Neural cell (in vitro differentiated cells): ENCODE measurements around the gene SLC41A3. TPM values are rescaled to one million over a fixed set of nuclear protein-coding genes. Genes with fewer than 3 reads are reported as not detected.

ENCODE experiments used
- H2AFZ ChIP-seq: fragments of 200-600, 300-800 bp; sonication (generic), shearing (Covaris generic); 2 replicates; pipeline ENCODE4 v1.6.0; 2014; ENCODE audit warnings: low read depth, mild to moderate bottlenecking, antibody characterized with exemption, low read length, moderate library complexity
- H3F3A ChIP-seq: fragments of 200-600 bp; shearing (Covaris generic); 2 replicates; pipeline ENCODE4 v1.6.1; 2016; ENCODE audit warnings: mild to moderate bottlenecking, moderate library complexity, mixed read lengths, antibody characterized with exemption, low read length; ENCODE audit not compliant: insufficient read depth, poor library complexity, severe bottlenecking
- H3K27ac ChIP-seq: fragments of 200-600, 300-800 bp; sonication (generic), shearing (Covaris generic); 2 replicates; pipeline ENCODE4 v1.5.1; 2014; ENCODE audit warnings: mild to moderate bottlenecking, low read length, moderate library complexity
- H3K27me3 ChIP-seq: fragments of 300-800, 200-600 bp; sonication (generic), shearing (Covaris generic); 2 replicates; pipeline ENCODE4 v1.6.0; 2014; ENCODE audit warnings: mild to moderate bottlenecking, low read depth, low read length, moderate library complexity; ENCODE audit not compliant: insufficient read depth
- H3K36me3 ChIP-seq: fragments of 300-800, 200-600 bp; sonication (generic), shearing (Covaris generic); 2 replicates; pipeline ENCODE4 v1.5.1; 2014; ENCODE audit warnings: mild to moderate bottlenecking, antibody characterized with exemption, low read length, moderate library complexity; ENCODE audit not compliant: insufficient read depth
- H3K4me2 ChIP-seq: fragments of 300-800, 200-600 bp; sonication (generic), shearing (Covaris generic); 2 replicates; pipeline ENCODE4 v1.6.0; 2014; ENCODE audit warnings: mild to moderate bottlenecking, low read length
- H3K4me3 ChIP-seq: fragments of 300-800, 200-600 bp; sonication (generic), shearing (Covaris generic); 2 replicates; pipeline ENCODE4 v1.5.1; 2014; ENCODE audit warnings: mild to moderate bottlenecking, low read length, moderate library complexity
- H3K79me2 ChIP-seq: fragments of 200-600 bp; shearing (Covaris generic); replicated peaks from 2 replicates; pipeline ENCODE4 v1.6.0; 2014; ENCODE audit warnings: mild to moderate bottlenecking, low read length, moderate library complexity; ENCODE audit not compliant: insufficient read depth
- H3K9ac ChIP-seq: fragments of 300-800, 200-600 bp; sonication (generic), shearing (Covaris generic); 2 replicates; pipeline ENCODE4 v1.6.1; 2016; ENCODE audit warnings: mild to moderate bottlenecking, low read length, mixed read lengths
- H3K9me2 ChIP-seq: fragments of 200-600 bp; shearing (Covaris generic); 2 replicates; pipeline ENCODE4 v1.6.1; 2016; ENCODE audit warnings: mild to moderate bottlenecking, low read length, mixed read lengths; ENCODE audit not compliant: insufficient read depth
- H3K9me3 ChIP-seq: fragments of 200-600, 300-800 bp; sonication (generic), shearing (Covaris generic); 2 replicates; pipeline ENCODE4 v1.6.1; 2016; ENCODE audit warnings: mild to moderate bottlenecking, mixed run types, low read length, moderate library complexity, mixed read lengths
- H4K20me1 ChIP-seq: fragments of 200-600 bp; shearing (Covaris generic); 2 replicates; pipeline ENCODE4 v1.6.1; 2016; ENCODE audit warnings: mild to moderate bottlenecking, mixed run types; ENCODE audit not compliant: insufficient read depth
- CTCF ChIP-seq: fragments of 450-650 bp; IDR thresholded peaks from 2 replicates; pipeline ENCODE4 v1.5.1; 2014; ENCODE audit warnings: antibody characterized with exemption, mild to moderate bottlenecking, moderate library complexity; ENCODE audit not compliant: poor library complexity, severe bottlenecking
- EP300 ChIP-seq: fragments of 450-650 bp; conservative IDR thresholded peaks from 2 replicates; pipeline ENCODE4 v1.6.1; 2014; ENCODE audit warnings: antibody characterized with exemption, mild to moderate bottlenecking, moderate library complexity; ENCODE audit not compliant: poor library complexity, severe bottlenecking
- EZH2 ChIP-seq: fragments of 200-600, 300-800 bp; shearing (Covaris generic), sonication (generic); IDR thresholded peaks from 2 replicates; pipeline ENCODE4 v1.6.1; 2014; ENCODE audit warnings: antibody characterized with exemption, low read length, borderline replicate concordance, mild to moderate bottlenecking; ENCODE audit not compliant: insufficient read depth, poor library complexity, severe bottlenecking
- MXI1 ChIP-seq: fragments of 450-650 bp; conservative IDR thresholded peaks from 2 replicates; pipeline ENCODE4 v1.6.1; 2014; ENCODE audit warnings: antibody characterized with exemption, mild to moderate bottlenecking; ENCODE audit not compliant: poor library complexity, severe bottlenecking
- POLR2AphosphoS5 ChIP-seq: IDR thresholded peaks from 2 replicates; pipeline ENCODE4 v1.6.1; 2012
- RAD21 ChIP-seq: fragments of 450-650 bp; conservative IDR thresholded peaks from 2 replicates; pipeline ENCODE4 v1.6.1; 2014; ENCODE audit warnings: antibody characterized with exemption, mild to moderate bottlenecking, moderate library complexity
- REST ChIP-seq: IDR thresholded peaks from 2 replicates; pipeline ENCODE4 v1.6.1; 2012; ENCODE audit warnings: borderline replicate concordance
- SMC3 ChIP-seq: fragments of 450-650 bp; conservative IDR thresholded peaks from 2 replicates; pipeline ENCODE4 v1.6.1; 2014; ENCODE audit warnings: antibody characterized with exemption, mild to moderate bottlenecking, moderate library complexity; ENCODE audit not compliant: poor library complexity
- TAF1 ChIP-seq: IDR thresholded peaks from 2 replicates; pipeline ENCODE4 v1.6.1; 2012; ENCODE audit warnings: low read depth
- polyA plus RNA-seq: library from polyadenylated mRNA; depleted of rRNA; stranded (reverse); fragments of >200 nt; gene quantifications from 2 replicates; pipeline ENCODE4 v1.2.3, GENCODE V29; 2014

The SLC41A3 gene
- polyA plus RNA-seq, 1 donor from 2014 or later: 80.0 TPM

- no peaks in the 10 kb centered on the region for H3K27me3 ChIP-seq
- no peaks in the 10 kb centered on the region for H3K79me2 ChIP-seq
- no peak for TF ChIP-seq EZH2
- no peak for TF ChIP-seq CTCF
- no peak for TF ChIP-seq SMC3
- no peak for TF ChIP-seq POLR2AphosphoS5
- TF ChIP-seq RAD21: no peak
- H3K9ac ChIP-seq: no peak overlapping the region
- no peak overlapping the region for H3K4me2 ChIP-seq
- no peaks in the 10 kb centered on the region for H3K36me3 ChIP-seq
- no peaks in the 10 kb centered on the region for H3K9me3 ChIP-seq
- no peak overlapping the region for H3K27ac ChIP-seq
- no peak overlapping the region for H2AFZ ChIP-seq
- no peaks in the 10 kb centered on the region for H3K9me2 ChIP-seq
- H4K20me1 ChIP-seq: no peaks in the 10 kb centered on the region
- H3K4me3 ChIP-seq: no peak overlapping the region
- H3F3A ChIP-seq: no peaks in the 10 kb centered on the region
Measured at GRCh38 chr3:126121632-126122031, 37.7 kb upstream of the SLC41A3 start.

GRCh38 chr3:126121074-126121473 is 37.1 kb upstream of the SLC41A3 start:
- TF ChIP-seq RAD21 (no peak), EP300 (no peak)
- no peak overlapping the region for H3K4me3 ChIP-seq
- H4K20me1 ChIP-seq: no peaks in the 10 kb centered on the region
- H3K4me2 ChIP-seq: no peak overlapping the region
- no peaks in the 10 kb centered on the region for H3F3A ChIP-seq
- no peaks in the 10 kb centered on the region for H3K9me3 ChIP-seq
- no peaks in the 10 kb centered on the region for H3K27me3 ChIP-seq
- H3K36me3 ChIP-seq: no peaks in the 10 kb centered on the region
- H3K27ac ChIP-seq: no peak overlapping the region
- H3K9ac ChIP-seq: no peak overlapping the region
- H3K9me2 ChIP-seq: no peaks in the 10 kb centered on the region
- no peak overlapping the region for H2AFZ ChIP-seq
- H3K79me2 ChIP-seq: no peaks in the 10 kb centered on the region

GRCh38 chr3:126119976-126120375 is 36.1 kb upstream of the SLC41A3 start:
- H4K20me1 ChIP-seq: no peaks in the 10 kb centered on the region
- H3K9me2 ChIP-seq: no peaks in the 10 kb centered on the region
- H3K27me3 ChIP-seq: no peaks in the 10 kb centered on the region
- H3K36me3 ChIP-seq: no peaks in the 10 kb centered on the region
- H3K79me2 ChIP-seq: no peaks in the 10 kb centered on the region
- H3F3A ChIP-seq: no peaks in the 10 kb centered on the region
- TF ChIP-seq EZH2 (no peak), TAF1 (no peak), MXI1 (no peak)
- no peak overlapping the region for H3K9ac ChIP-seq
- no peak overlapping the region for H3K27ac ChIP-seq
- H3K9me3 ChIP-seq: no peaks in the 10 kb centered on the region
- no peak overlapping the region for H3K4me3 ChIP-seq
- H3K4me2 ChIP-seq: no peak overlapping the region
- H2AFZ ChIP-seq: no peak overlapping the region

- Histone ChIP-seq H3K4me2 (no peak overlapping the region), H3K9ac (no peak overlapping the region), H3F3A (no peaks in the 10 kb centered on the region), H2AFZ (no peak overlapping the region), H3K27ac (no peak overlapping the region), H4K20me1 (no peaks in the 10 kb centered on the region), H3K79me2 (no peaks in the 10 kb centered on the region), H3K9me3 (no peaks in the 10 kb centered on the region), H3K9me2 (no peaks in the 10 kb centered on the region), H3K4me3 (no peak overlapping the region), H3K27me3 (no peaks in the 10 kb centered on the region), H3K36me3 (no peaks in the 10 kb centered on the region)
- no peak for TF ChIP-seq EZH2
- TF ChIP-seq EP300: no peak
- no peak for TF ChIP-seq TAF1
- no peak for TF ChIP-seq RAD21
- no peak for TF ChIP-seq SMC3
- TF ChIP-seq CTCF: no peak
- TF ChIP-seq REST: no peak
- no peak for TF ChIP-seq POLR2AphosphoS5
- TF ChIP-seq MXI1: no peak
Measured at GRCh38 chr3:126119008-126119675, 35.2 kb upstream of the SLC41A3 start.
